ENCODE data around the gene MYO5B.
"Not testable (repeated sequence)": the region's sequence is repeated elsewhere in the genome, so short reads cannot be mapped to it uniquely, and the experiment has no call there.

The MYO5B gene

DNA sequence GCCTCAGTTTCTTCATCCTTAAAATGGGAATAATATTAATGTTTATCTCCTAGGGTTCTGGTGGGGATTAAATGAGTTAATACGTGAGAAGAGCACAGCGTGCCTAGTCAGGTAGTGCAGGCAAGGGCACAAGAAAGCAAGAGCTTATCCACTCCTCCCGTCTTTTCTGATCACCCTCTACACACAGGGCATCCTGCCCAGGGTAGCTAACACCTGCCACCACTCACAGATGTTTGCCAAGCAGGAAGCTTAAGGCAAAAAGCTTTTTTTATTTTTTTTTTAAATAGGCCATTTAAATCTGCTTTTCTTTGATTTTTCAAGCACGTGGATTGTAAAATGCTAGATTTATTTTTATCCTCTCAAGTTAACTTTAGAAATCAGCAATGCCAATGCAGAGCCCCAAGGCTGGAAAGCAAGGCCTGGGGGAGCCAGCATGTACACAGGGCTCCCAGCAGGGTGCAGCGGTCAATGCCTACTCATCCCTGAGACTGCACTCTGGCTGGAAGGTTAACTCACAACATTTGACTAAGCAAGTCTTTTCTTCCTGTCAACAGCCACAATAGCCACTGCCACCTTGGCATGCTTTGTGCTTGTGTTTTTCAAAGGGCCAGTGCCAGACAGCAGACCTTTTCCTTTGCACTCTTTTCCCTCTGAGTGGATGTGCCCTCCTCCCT is 295.2 kb downstream of the MYO5B start:
- peak overlapping the region; percentile 53 for H3K27ac ChIP-seq
- TF ChIP-seq CTCF (conservative IDR thresholded peaks at IDR 0.05) = peak; percentile 69

- no peak for TF ChIP-seq CTCF (conservative IDR thresholded peaks at IDR 0.05)
- H3K27ac ChIP-seq = no peak overlapping the region
Observed at GRCh38 chr18:49898421-49898820, 296.5 kb downstream of the MYO5B start.

- TF ChIP-seq CTCF (conservative IDR thresholded peaks at IDR 0.05) = no peak
Observed at GRCh38 chr18:49894517-49895226, 300.3 kb downstream of the MYO5B start.

DNA sequence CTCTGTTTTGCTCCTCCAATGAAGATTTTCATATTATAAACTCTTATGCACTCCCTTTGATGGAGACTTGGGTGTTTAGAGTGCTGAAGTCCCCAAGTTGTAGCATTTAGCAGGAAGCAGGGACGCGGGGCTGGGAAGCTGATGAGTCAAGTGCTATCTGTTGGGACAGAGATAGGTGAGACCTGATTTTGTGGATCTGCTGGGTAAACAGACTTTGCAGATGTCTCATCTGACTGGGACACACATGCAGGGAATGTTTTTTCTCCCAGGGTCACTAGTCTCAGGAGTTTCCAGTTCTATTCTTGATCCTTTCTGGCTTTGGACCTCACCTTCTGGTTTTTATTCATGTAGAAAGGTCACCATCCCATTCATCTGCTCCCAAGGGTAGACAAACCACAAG is 301.9 kb downstream of the MYO5B start:
- H3K27ac ChIP-seq = no peak overlapping the region
- TF ChIP-seq CTCF (conservative IDR thresholded peaks at IDR 0.05) = no peak

More at GRCh38 chr18:49894517-49895226, 300.3 kb downstream of the MYO5B start:
- no peak overlapping the region for H3K27ac ChIP-seq

DNA sequence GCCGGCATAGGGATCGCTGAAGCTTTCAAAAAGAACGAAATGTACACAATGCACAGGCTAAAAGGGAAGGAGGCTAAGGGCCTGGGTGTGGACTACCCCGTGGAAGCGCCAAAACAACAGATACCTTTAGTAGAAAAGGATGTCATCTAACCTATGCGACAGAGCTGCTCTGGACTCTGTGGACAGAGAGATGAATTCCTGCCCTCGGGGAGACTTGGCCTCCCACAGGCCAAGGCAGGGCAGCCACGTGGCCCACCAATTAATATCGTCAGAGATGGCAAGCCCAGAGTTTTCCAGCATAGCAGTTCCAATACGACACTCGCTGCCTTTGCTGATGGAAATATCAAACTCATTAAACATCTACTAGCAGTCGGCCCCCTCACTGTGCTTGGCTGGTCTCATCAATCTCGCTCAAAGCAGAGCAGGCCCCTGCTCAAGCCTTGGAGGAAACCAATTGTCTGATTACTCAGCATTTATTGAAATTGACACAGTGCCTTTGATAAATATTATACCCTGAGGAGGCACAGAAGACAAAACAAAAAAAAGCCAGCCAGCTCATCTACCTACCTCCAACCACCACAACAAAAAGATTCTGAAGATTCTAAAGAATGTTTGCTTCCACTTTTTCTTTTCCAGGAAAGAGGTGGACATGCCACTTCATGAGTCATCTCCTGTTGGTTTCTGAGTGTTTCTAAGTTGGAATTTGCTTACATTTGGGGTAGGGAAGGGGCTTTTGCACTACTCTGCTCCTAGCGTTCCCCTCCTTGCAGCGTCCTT is 302.6 kb downstream of the MYO5B start:
- TF ChIP-seq CTCF (conservative IDR thresholded peaks at IDR 0.05) = no peak

GRCh38 chr18:49890041-49890440 is 304.9 kb downstream of the MYO5B start:
- no peak for TF ChIP-seq CTCF (conservative IDR thresholded peaks at IDR 0.05)
- no peak overlapping the region for H3K27ac ChIP-seq

More for the DNA sequence above, 302.6 kb downstream of the MYO5B start:
- no peak overlapping the region for H3K27ac ChIP-seq

DNA sequence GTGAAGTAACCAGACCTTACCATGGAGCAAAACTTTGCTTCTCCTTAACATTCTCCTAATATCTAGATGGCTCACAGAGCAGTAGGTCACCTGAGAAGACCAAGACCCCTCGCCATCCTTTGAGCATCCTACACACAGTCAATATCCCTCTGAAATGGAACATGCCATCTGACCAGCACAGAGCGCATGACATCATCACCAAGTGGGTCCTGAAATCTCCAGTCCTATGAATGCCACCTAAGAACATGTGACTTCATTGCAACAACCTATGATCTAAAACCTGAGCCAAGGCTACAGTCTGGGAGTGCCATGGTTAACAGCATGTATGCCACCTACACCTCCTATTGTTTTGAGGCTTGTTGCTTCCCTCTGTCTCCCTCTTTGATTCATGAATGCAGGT is 305.4 kb downstream of the MYO5B start:
- H3K27ac ChIP-seq = not testable (repeated sequence)

All from VCaP (cell line).